A549 (cell line): Measurements from ENCODE around the gene RAD51B. TPM values are rescaled to one million over a fixed set of nuclear protein-coding genes. Genes with fewer than 3 reads are reported as not detected.

Experiments
- BHLHE40 ChIP-seq: IDR thresholded peaks from 2 replicates; pipeline ENCODE4 v1.6.1; 2012; ENCODE audit warnings: low read depth, low read length, inconsistent platforms
- CBX2 ChIP-seq: fragments of 200-600 bp; sonication (generic); IDR thresholded peaks from 2 replicates; pipeline ENCODE4 v1.6.1; 2016; ENCODE audit warnings: low read depth, mild to moderate bottlenecking, borderline replicate concordance
- CEBPB ChIP-seq, 2 experiments: fragments of >200 bp in 1 of 2; sonication (Bioruptor Twin) in 1 of 2; formaldehyde crosslinking in 1 of 2; IDR thresholded peaks; 2 replicates each; pipeline ENCODE4 v1.6.1; 2012 to 2016
- CTCF ChIP-seq: fragments of >200 bp; sonication (Bioruptor Twin); formaldehyde crosslinking; IDR thresholded peaks from 3 replicates; pipeline ENCODE4 v1.5.1; 2016
- EHF ChIP-seq: fragments of 250-450 bp; sonication (Bioruptor Pico); IDR thresholded peaks from 2 replicates; pipeline ENCODE4 v1.5.0; 2020; ENCODE audit warnings: mild to moderate bottlenecking
- EHMT2 ChIP-seq: fragments of 200-600 bp; sonication (generic); IDR thresholded peaks from 2 replicates; pipeline ENCODE4 v1.6.1; 2016; ENCODE audit warnings: antibody characterized with exemption, low read depth, mild to moderate bottlenecking, moderate library complexity
- ELK1 ChIP-seq: fragments of 150-350 bp; IDR thresholded peaks from 2 replicates; pipeline ENCODE4 v1.6.1; 2014; ENCODE audit warnings: low read depth, mild to moderate bottlenecking, low read length
- EP300 ChIP-seq, 2 experiments: fragments of >200 bp; sonication (Bioruptor Twin); formaldehyde crosslinking; IDR thresholded peaks; 2 replicates in 1 of 2; 3 replicates in 1 of 2; pipeline ENCODE4 v1.6.1; 2016 to 2017
- ESRRA ChIP-seq: fragments of 150-350 bp; IDR thresholded peaks from 2 replicates; pipeline ENCODE4 v1.6.1; 2014; ENCODE audit warnings: mild to moderate bottlenecking, low read length, borderline replicate concordance
- FOSL2 ChIP-seq, 2 experiments: fragments of 450-650 bp in 1 of 2; fragments of >200 bp in 1 of 2; sonication (Bioruptor Twin) in 1 of 2; formaldehyde crosslinking; IDR thresholded peaks; 2 replicates each; pipeline versions ENCODE4 v1.5.0 to v1.6.1; 2016 to 2020; ENCODE audit warnings: mild to moderate bottlenecking in 1 of 2, moderate library complexity in 1 of 2
- GATA3 ChIP-seq: IDR thresholded peaks from 2 replicates; pipeline ENCODE4 v1.6.1; 2012; ENCODE audit warnings: borderline replicate concordance
- HEYL ChIP-seq: fragments of 250-450 bp; sonication (Bioruptor Pico); IDR thresholded peaks from 2 replicates; pipeline ENCODE4 v1.8.0; 2021; ENCODE audit warnings: mild to moderate bottlenecking, moderate library complexity
- HOXB13 ChIP-seq: fragments of 250-450 bp; sonication (Bioruptor Pico); IDR thresholded peaks from 2 replicates; pipeline ENCODE4 v1.5.0; 2020; ENCODE audit warnings: low read depth, mild to moderate bottlenecking, moderate library complexity
- KDM1A ChIP-seq: fragments of 200-600 bp; sonication (generic); IDR thresholded peaks from 2 replicates; pipeline ENCODE4 v1.6.1; 2016; ENCODE audit warnings: low read depth, mild to moderate bottlenecking
- KDM5A ChIP-seq: fragments of 200-600 bp; sonication (generic); IDR thresholded peaks from 2 replicates; pipeline ENCODE4 v1.6.1; 2016; ENCODE audit warnings: antibody characterized with exemption, mild to moderate bottlenecking
- MAFK ChIP-seq: fragments of 450-650 bp; IDR thresholded peaks from 2 replicates; pipeline ENCODE4 v1.6.1; 2014; ENCODE audit not compliant: partially characterized antibody
- MAX ChIP-seq: IDR thresholded peaks from 2 replicates; pipeline ENCODE4 v1.6.1; 2012
- POLR2AphosphoS2 ChIP-seq: conservative IDR thresholded peaks from 2 replicates; pipeline ENCODE4 v1.6.1; 2012; ENCODE audit warnings: low read length, improper control_type of control experiment, inconsistent platforms
- RCOR1 ChIP-seq: fragments of 150-350 bp; IDR thresholded peaks from 2 replicates; pipeline ENCODE4 v1.6.1; 2014; ENCODE audit warnings: antibody characterized with exemption, low read length, low read depth
- REST ChIP-seq: fragments of 200-600 bp; sonication (generic); IDR thresholded peaks from 2 replicates; pipeline ENCODE4 v1.6.1; 2016; ENCODE audit warnings: antibody characterized with exemption, mild to moderate bottlenecking, moderate library complexity
- RNF2 ChIP-seq: fragments of 200-600 bp; sonication (generic); IDR thresholded peaks from 2 replicates; pipeline ENCODE4 v1.6.1; 2016; ENCODE audit warnings: low read depth, mild to moderate bottlenecking, antibody characterized with exemption, moderate library complexity, borderline replicate concordance
- SMC3 ChIP-seq: fragments of >200 bp; sonication (Bioruptor Twin); formaldehyde crosslinking; IDR thresholded peaks from 3 replicates; pipeline ENCODE4 v1.6.1; 2018; ENCODE audit warnings: inconsistent platforms
- TFCP2L1 ChIP-seq: fragments of 250-450 bp; sonication (Bioruptor Pico); IDR thresholded peaks from 2 replicates; pipeline ENCODE4 v1.5.0; 2021; ENCODE audit warnings: mild to moderate bottlenecking
- USF2 ChIP-seq: fragments of 450-650 bp; IDR thresholded peaks from 2 replicates; pipeline ENCODE4 v1.6.1; 2014; ENCODE audit warnings: antibody characterized with exemption
- ZC3H11A ChIP-seq: fragments of 450-650 bp; IDR thresholded peaks from 2 replicates; pipeline ENCODE4 v1.6.1; 2014; ENCODE audit warnings: antibody characterized with exemption, mild to moderate bottlenecking
- ZFP36 ChIP-seq: fragments of 450-650 bp; IDR thresholded peaks from 2 replicates; pipeline ENCODE4 v1.6.1; 2014; ENCODE audit warnings: borderline replicate concordance; ENCODE audit not compliant: partially characterized antibody
- ZNF302 ChIP-seq: fragments of 250-450 bp; sonication (Bioruptor Pico); IDR thresholded peaks from 2 replicates; pipeline ENCODE4 v1.9.0; 2021; ENCODE audit warnings: inconsistent platforms, mild to moderate bottlenecking, moderate library complexity
- ZSCAN20 ChIP-seq: fragments of 250-450 bp; sonication (Bioruptor Pico); IDR thresholded peaks from 2 replicates; pipeline ENCODE4 v1.8.0; 2022; ENCODE audit warnings: mild to moderate bottlenecking, moderate library complexity
- polyA plus RNA-seq, 4 experiments: library from polyadenylated mRNA; depleted of rRNA in 3 of 4; stranded (reverse); fragments of >200 nt; fragmentation: RNase III in 1 of 4; extraction: RNeasy Plus Mini Kit Qiagen cat#74134 plus additional on column Dnase treatment in 1 of 4; gene quantifications; 2 replicates in 3 of 4; 3 replicates in 1 of 4; pipeline ENCODE4 v1.2.3, GENCODE V29; 2011 to 2017
- TF ChIP-seq, protein P1 (sequence below): fragments of 250-450 bp; sonication (Bioruptor Pico); IDR thresholded peaks from 2 replicates; pipeline ENCODE4 v1.5.0; 2021; ENCODE audit warnings: mild to moderate bottlenecking, moderate library complexity, borderline replicate concordance
- TF ChIP-seq, protein P2 (sequence below): fragments of >200 bp; sonication (Bioruptor Twin); formaldehyde crosslinking; IDR thresholded peaks from 2 replicates; pipeline ENCODE4 v1.6.1; 2016

The RAD51B gene
- polyA plus RNA-seq, 2 of the 4 experiments (the other 2 are of a cell fraction): 7.2 to 10.8 TPM

- TF ChIP-seq, protein P1, sequence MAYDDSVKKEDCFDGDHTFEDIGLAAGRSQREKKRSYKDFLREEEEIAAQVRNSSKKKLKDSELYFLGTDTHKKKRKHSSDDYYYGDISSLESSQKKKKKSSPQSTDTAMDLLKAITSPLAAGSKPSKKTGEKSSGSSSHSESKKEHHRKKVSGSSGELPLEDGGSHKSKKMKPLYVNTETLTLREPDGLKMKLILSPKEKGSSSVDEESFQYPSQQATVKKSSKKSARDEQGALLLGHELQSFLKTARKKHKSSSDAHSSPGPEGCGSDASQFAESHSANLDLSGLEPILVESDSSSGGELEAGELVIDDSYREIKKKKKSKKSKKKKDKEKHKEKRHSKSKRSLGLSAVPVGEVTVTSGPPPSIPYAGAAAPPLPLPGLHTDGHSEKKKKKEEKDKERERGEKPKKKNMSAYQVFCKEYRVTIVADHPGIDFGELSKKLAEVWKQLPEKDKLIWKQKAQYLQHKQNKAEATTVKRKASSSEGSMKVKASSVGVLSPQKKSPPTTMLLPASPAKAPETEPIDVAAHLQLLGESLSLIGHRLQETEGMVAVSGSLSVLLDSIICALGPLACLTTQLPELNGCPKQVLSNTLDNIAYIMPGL (CRISPR knock-in tag): no peak
- TF ChIP-seq FOSL2 (IDR thresholded peaks at IDR 0.05) (peak; percentile 44; the same call in 1 of the 2 replicates), FOSL2 (CRISPR knock-in tag; IDR thresholded peaks at IDR 0.05) (peak; percentile 81), KDM5A (no peak), ZC3H11A (no peak), GATA3 (peak; percentile 63; the same call in 1 of the 2 replicates), EP300 (IDR thresholded peaks at IDR 0.05) (peak in 1 of 2 experiments; percentile 38; a peak in 1 of 5 replicates), KDM1A (no peak), ZSCAN20 (CRISPR knock-in tag) (no peak), RNF2 (no peak), HOXB13 (no peak), POLR2AphosphoS2 (no peak), CEBPB (IDR thresholded peaks at IDR 0.05) (peak in 1 of 2 experiments; percentile 30; a peak in 1 of 4 replicates), SMC3 (0 out of 3 replicates have a peak, but pooled peaks have one; percentile 14), CTCF (no peak), ESRRA (no peak), HEYL (CRISPR knock-in tag) (no peak), EHMT2 (no peak), RCOR1 (no peak), MAFK (peak; percentile 12), EHF (CRISPR knock-in tag) (no peak), REST (no peak), ZNF302 (no peak), MAX (peak; percentile 37; the same call in 1 of the 2 replicates), ZFP36 (no peak), TFCP2L1 (CRISPR knock-in tag) (no peak), ELK1 (no peak), BHLHE40 (no peak), CBX2 (no peak), USF2 (no peak)
- TF ChIP-seq, protein P2, sequence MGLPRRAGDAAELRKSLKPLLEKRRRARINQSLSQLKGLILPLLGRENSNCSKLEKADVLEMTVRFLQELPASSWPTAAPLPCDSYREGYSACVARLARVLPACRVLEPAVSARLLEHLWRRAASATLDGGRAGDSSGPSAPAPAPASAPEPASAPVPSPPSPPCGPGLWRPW: no peak
These were observed 305.6 kb downstream of the RAD51B start (continued) for GRCh38 chr14:68124979-68125731.
